GM19452 (cell line): ENCODE measurements around the gene NOM1.
"Not testable (repeated sequence)": the region's sequence is repeated elsewhere in the genome, so short reads cannot be mapped to it uniquely, and the experiment has no call there.

Experiments used
- ATAC-seq: cut with Tn5 transposase; IDR thresholded peaks from one replicate; pipeline ENCODE4 v1.9.1; 2021; ENCODE audit not compliant: unreplicated experiment

NOM1 gene

DNA sequence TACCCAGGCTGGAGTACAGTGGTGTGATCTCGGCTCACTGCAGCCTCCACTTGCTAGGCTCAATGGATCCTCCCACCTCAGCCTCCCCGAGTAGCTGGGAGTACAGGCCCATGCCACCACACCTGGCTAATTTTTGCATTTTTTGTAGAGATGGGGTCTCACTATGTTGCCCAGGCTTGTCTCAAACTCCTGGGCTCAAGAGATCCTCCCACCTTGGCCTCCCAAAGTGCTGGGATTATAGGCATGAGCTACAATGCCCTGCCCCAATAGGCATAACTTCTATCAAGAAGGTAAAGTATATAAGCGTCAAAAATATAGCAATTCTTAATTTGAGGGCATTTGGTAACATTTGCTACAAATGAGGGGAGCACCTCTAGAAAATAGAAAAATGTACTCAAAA lies 12.7 kb upstream of the NOM1 start:
- ATAC-seq = not testable (repeated sequence)

DNA sequence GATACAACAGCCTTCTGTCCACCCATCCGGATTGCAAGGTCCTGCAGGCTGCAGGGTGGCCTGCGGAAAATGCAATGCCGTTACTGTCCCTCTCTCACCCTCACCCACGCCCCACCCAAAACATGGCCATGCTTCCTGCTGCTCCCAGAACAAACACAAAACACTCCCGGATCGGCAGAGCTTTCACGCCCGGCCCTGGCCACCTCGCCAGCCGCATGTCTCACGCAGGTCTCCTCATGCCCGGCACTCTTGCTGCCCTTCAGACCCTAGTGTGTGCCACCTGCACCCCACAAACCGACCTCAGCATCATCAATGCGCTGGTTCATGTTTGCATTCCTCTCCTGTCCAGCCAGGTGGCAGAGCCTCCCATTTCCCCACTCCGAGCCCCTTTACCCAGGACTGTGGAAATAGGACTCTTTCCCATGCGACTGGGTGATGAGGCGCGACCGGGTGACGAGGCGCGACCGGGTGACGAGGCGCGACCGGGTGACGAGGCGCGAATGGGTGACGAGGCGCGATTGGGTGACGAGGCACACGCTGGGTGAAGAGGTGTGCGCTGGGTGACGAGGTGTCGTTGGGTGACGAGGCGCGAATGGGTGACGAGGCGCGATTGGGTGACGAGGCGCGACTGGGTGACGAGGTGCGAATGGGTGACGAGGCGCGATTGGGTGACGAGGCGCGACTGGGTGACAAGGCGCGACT lies 8.9 kb upstream of the NOM1 start:
- ATAC-seq = no peak

DNA sequence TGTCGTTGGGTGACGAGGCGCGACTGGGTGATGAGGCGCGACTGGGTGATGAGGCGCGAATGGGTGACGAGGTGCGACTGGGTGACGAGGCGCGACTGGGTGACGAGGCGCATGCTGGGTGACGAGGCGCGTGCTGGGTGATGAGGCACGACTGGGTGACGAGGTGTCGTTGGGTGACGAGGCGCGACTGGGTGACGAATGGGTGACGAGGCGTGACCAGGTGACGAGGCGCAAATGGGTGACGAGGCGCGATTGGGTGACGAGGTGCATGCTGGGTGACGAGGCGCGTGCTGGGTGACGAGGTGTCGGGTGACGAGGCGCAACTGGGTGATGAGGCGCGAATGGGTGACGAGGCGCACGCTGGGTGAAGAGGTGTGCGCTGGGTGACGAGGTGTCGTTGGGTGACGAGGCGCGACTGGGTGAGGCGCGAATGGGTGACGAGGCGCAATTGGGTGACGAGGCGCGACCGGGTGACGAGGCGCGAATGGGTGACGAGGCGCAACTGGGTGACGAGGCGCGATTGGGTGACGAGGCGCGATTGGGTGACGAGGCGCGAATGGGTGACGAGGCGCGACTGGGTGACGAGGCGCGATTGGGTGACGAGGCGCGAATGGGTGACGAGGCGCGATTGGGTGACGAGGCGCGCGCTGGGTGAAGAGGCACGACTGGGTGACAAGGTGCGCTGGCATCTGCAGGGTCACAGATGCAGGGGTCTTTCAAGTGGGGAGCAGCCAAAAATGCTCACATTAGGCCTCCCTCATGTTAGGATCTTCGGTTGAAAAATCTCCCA lies 7.9 kb upstream of the NOM1 start:
- ATAC-seq = no peak

DNA sequence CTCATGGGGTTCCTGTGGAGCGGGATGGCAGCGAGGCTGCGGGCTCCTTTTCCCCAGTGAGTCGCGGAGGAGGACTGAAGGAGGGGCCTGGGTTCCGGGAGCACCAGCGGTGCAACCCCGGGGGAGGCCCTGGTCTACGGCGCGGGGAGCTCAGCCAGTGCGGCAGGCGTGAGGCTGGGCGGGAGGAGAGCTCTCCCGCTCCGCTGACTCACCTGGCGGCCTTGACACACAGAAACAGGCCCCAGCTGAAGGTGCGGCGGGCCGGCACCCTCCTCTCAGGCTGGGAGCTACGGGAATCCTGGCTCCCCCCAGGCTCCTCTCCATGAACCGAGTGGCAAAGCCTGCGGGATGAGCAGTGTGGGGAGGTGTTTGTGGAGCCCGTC lies 6.8 kb upstream of the NOM1 start:
- no peak for ATAC-seq

DNA sequence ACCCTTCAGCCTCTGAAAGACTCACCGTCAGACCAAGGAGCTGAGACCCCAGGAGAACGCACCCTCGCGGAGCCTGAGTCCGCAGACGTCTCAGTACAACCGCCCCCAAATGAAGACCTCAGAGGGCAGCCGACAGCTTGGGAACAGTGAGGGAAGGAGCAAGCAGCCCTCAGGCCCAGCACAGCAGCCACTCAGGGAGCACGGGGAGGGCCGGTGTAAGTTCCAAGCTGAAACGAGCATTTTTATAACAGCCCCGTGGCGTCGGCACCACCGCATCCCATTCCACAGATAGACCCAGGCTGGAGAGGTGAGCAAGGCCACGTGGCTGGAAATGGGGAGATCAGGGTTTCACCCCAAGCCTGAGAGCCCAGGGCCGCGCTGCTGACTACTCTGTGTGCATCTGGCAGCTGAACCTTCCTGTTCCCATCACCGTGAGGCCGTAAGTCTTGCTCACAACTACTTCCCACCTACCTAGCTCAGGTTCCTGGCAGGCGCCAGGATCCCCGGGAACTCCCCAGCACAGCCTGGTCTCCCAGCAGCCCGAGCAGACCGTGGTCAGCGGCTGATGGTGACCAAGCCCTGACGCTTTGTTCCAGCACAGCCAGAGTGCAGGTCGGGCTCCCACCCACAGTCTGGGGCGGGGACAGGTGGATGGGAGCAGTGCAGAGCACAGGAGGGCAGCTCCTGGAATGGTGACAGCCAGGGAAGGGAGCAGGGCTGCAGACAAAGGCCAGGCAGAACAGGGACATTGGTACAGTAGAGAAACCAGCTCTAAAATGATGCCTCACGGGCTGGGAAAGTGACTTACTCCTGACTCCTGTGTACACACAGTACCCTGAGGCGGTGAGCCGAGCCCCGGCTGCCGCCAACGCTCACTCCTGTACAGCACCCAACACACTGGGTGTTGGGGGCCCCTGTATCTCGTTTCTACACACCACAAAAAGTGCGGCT lies 6.1 kb upstream of the NOM1 start:
- ATAC-seq = no peak

DNA sequence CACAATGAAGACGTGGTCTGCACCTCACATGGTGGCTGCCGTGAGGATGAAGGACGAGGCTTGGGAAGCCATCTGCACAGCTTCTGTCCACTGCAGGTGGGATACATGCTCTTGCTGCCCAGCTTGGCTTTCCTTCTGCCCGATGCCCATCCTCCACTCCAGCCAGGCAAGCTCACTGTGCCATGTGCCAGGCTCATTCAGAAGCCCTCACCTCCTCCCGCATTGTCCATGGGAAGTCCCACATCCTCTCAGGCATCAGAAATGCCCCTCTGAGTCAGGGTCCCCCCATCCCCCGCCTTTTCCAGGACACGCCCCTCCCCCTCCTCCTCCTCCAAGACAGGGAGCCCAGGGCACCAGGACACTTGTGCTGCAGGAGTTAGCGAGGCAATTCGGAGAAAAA lies 4.6 kb upstream of the NOM1 start:
- ATAC-seq = no peak

DNA sequence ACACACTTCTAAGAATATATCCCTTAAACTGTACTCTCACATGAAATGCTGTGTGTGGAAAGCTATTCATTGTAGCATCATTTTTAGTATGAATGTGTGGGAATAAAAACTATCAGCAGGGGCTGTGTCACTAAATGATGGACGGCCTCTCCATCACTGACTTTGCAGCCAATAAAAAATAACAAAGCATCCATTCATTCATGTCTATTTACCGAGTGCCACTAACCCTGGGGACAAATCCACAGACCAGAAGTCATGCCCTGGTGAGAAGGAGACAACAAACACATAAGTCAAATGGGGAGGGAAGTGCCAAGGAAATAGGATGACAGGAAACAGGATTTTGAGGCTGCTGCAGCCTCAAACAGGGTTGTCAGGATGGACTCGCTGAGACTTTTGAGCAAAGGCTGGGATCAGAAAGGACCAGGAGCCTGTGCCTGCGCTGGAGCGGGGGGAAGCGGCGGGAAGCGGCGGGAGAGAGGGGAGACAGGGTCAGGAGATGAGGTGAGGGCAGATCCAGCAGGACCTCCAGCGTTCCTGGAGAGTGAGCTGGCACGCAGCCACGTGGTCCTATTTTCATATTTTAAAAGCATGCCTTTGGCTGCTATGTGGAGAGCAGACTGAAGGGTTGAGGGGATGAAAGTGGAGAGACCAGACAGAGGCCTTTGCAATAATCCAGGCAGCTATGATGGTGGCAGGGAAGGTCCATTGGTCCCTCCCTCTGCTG lies 2.2 kb upstream of the NOM1 start:
- ATAC-seq = no peak

DNA sequence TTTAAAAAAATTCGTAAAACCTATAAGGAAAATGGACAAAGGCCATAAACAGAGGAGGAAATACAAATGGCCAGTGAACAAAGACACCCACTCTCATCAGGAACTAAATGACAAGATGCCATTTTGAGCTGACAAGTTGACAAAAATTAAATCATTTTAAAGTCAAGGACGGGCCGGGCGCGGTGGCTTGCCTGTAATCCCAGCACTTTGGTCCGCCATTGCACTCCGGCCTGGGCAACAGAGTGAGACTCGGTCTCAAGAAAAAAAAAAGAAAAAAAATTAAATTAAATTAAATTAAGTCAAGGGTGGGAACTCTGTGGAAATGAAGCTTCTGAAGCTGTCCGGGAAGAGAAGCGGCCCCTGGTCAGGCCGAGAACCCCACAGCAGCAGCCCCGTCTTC lies 1.2 kb upstream of the NOM1 start:
- ATAC-seq = no peak

DNA sequence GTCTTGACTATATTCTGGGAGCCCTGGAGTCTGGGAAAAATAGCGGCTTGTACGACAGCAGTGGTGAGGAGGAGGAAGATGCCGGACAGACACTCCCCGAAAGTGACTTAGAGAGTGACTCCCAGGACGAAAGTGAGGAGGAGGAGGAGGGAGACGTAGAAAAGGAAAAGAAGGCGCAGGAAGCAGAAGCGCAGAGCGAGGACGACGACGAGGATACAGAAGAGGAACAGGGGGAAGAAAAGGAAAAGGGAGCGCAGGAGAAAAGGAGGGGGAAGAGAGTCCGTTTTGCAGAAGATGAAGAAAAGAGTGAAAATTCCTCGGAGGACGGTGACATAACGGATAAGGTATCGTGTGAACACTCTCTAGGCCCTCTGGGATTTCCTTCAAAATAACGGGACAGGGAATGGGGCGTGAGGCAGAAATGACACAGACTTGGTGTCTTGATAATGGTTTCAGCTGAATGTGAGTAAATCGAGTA lies 908 bp downstream of the NOM1 start:
- no peak for ATAC-seq

DNA sequence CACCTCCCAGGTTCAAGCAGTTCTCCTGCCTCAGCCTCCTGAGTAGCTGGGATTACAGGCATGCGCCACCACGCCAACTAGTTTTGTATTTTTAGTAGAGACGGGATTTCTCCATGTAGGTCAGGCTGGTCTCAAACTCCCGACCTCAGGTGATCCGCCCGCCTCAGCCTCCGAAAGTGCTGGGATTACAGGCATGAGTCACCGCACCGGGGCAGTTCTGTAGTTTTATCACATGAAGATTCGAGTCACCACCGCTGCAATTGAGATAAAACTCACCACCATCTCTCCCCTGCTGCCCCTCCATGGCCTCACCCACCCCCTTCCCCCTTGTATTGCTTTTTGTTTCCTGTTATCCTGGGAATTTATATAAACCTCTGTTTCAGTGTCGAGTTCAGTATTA lies 3.7 kb downstream of the NOM1 start:
- not testable (repeated sequence) for ATAC-seq

DNA sequence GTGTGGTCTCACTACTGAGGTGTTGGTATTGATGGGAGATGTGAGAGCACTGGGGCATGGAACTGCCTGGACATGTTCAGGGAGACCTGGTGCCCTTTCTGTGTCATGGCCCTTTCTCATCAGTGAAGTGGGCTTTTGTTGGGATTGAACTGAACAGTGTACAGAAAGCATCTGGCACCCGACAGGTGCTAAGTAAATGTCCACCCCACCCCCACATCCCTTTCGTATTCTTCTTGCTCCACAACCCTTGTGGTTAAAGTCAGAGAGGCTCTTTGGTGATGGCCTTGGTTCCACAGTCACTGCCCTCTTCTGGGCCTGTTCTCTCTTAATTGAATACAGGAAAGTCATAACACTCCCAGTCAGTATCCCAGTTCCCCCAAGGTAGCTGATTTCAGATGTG lies 5.4 kb downstream of the NOM1 start:
- ATAC-seq = no peak

DNA sequence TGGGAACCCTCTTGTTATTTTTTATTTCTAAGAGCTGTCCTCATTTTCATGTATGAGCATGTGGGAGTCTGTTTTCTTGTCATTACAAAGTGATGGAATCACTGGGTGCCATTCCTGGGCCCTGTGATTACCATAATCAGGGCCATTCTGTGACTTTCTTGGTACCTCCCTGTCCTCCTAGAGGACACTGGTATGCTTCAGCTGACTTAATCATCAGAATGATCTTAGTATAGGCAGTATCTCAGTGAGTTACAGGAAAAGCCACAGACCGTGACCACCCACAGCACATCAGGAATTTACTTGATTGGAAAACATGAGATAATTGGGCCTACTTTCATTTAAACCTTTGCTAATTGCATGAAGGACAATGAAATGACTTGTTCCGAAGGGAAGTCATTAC lies 7.2 kb downstream of the NOM1 start:
- ATAC-seq = no peak

DNA sequence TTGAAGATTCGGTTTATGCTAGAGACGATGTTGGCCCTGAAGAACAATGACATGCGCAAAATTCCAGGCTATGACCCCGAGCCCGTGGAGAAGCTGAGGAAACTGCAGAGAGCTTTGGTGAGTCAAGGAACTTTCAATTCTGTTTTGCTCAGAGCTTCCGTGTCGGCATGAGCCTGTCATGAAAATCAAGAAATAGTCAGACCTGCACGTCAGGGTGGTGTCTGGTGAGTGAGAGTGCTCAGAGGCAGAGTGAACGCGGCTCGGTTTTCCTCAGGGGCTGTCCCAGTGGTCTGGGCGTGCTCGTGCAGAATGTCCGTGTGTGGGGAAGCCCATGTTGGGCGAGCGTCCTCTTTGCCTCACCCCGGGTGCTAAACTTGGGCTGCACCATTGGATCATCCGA lies 12.6 kb downstream of the NOM1 start:
- ATAC-seq = no peak

DNA sequence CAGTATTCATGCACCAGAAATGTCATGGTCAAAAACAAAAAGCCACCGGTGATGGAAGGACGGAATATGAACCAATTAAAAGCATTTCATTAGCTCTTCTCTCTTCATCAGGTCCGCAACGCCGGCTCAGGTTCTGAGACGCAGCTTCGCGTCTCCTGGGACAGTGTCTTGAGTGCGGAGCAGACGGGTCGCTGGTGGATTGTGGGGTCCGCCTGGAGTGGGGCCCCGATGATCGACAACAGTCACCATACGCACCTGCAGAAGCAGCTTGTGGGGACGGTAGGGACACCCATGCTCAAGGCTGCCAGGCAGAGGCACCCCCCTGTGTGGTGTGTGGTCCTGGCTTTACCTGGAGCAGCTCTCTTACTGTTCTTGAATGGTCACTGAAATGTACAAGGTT lies 13.4 kb downstream of the NOM1 start:
- no peak for ATAC-seq

DNA sequence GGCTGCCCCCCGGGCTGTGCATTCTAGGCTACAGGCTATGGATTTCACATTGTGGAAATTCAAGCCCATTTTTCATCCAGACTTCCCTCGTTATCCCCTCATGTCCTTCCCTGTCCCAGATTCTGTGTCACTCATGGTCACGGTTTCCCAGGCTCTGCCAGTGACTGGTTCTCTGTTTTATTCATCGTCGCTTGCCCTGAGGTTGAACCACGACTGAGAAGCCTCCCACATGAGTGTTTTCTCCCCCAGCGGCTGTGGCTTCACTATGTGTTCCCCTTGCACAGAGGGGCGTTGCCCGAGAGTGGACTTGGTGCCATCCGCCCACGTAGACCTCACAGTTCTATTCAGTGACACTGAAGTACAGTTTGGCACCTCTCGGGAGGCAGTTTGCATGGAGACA lies 14.0 kb downstream of the NOM1 start:
- ATAC-seq = no peak

DNA sequence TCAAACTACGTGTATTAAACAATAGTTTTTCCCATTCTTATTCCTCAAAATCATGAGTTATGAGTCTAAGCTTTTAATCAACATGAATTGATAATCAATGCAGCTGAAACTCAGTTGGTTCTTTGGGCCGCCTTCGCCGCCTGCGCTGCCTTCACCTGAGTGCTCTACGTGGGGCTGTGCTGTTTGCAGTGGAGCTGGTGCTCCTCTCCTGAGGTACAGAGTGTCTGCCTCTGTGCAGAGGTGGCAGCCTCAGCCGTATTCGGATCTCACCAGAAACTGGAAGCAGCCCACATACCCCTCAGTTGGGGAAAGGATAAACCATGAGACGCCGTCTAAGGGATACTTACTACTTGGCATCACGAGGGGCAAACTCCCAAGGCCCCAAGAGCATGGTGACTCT lies 15.5 kb downstream of the NOM1 start:
- ATAC-seq = no peak

DNA sequence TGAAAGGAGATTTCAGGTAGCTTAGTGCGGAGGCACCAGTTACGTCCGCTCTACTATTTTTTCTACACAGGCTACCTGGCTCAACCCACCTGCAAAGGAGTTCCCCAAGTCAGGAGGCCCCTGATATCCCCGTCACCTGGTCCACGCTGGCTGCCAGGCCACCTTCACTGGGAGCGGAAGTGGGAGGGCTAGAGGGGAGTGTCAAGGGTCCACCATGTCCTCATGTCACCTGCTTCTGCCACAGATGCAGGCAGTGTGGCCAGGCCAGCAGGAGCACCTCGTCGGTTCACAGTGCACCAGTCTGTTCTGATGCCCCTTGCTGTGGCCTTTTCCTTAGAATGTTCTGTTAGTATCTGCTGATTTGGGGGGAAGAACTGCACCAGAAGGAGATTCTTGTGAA lies 16.9 kb downstream of the NOM1 start:
- no peak for ATAC-seq

DNA sequence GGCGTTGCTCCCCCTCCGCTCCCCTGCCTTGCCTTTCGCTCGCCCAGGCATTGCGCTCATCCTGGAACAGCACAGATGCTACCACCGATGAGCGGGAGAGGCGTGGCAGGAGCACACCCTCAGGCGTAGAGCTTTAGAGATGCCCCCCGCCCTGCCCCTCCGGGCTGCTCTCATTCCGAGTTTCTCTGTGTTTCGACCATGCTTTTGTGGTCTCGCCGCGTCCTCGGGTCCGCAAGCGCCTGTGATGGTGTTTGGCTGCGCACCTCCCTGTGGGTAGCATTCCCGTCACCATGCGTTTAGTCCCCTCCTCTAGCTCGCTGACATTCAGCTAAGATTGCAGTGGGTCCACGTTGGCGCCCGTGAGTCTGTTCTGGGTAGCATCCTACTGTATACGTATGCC lies 18.7 kb downstream of the NOM1 start:
- ATAC-seq = no peak

DNA sequence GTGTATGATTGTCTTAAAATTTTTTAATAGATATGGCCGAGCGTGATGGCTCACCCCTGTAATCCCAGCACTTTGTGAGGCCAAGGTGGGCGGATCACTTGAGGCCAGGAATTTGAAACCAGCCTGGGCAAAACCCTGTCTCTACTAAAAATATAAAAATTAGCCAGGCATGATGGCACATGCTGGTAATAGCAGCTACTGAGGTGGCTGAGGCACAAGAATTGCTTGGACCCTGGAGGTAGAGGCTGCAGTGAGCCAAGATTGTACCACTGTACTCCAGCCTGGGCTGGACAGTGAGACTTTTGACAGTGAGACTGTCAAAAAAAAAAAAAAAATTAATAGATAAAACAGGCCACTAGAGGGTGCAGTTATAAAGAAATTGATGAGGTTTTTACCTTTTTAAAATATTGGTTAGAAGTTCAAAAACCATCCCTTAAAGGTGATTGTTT lies 20.5 kb downstream of the NOM1 start:
- ATAC-seq = no peak

DNA sequence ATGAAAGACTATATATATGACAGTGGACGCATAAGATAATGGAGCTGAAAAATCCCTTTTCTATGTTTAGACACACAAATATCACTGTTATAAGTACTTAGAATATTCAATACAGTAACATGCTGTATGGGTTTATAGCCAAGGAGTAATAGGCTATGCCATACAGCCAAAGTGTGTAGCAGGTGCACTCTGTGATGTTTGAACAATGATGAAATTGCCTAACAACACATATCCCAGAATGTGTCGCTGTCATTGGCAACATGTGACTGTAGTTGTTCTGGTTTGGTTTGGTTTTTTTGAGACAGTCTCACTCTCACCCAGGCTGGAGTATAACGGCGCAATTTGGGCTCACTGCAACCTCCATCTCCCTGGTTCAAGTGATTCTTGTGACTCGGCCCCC lies 26.1 kb downstream of the NOM1 start:
- ATAC-seq = no peak
